H1 (cell line): ENCODE data around the gene ARMH3. TPM values are rescaled to one million over a fixed set of nuclear protein-coding genes. Genes with fewer than 3 reads are reported as not detected.

Experiments used
- CTCF ChIA-PET: fragments of 300-600 bp; sonication (Branson Sonifier 250); formaldehyde crosslinking; loops from one replicate; lab custom pipeline; 2021; ENCODE audit not compliant: partially characterized antibody; lab: Charles Lee
- POLR2A ChIA-PET: fragments of 300-600 bp; sonication (Branson Sonifier 250); formaldehyde crosslinking; loops from one replicate; lab custom pipeline; 2021; ENCODE audit warnings: inconsistent platforms; ENCODE audit not compliant: partially characterized antibody; lab: Charles Lee
- DNase-seq, 2 experiments: peaks; one replicate each; pipeline versions ENCODE4 v3.0.0 to v3.0.0-alpha.2; 2010 to 2022; ENCODE audit warnings: low spot score in 2 of 2, low read depth in 1 of 2, mixed read lengths in 1 of 2
- FAIRE-seq: peaks from 2 replicates; lab custom pipeline; 2011; peaks lifted over from hg19 to GRCh38; lab: Jason Lieb, UNC
- H2AFZ ChIP-seq: 2 replicates; pipeline ENCODE4 v1.8.1; 2012; ENCODE audit warnings: low read length, inconsistent platforms
- H2AK5ac ChIP-seq: 2 replicates; pipeline ENCODE4 v1.6.1; 2013; ENCODE audit warnings: low read depth, low read length
- H2BK120ac ChIP-seq: replicated peaks from 2 replicates; pipeline ENCODE3; 2013; ENCODE audit warnings: low read depth, low read length, inconsistent platforms
- H2BK12ac ChIP-seq: 2 replicates; pipeline ENCODE4 v1.6.1; 2013; ENCODE audit warnings: low read depth, low read length
- H2BK15ac ChIP-seq: 2 replicates; pipeline ENCODE4 v1.6.1; 2013; ENCODE audit warnings: low read length
- H2BK20ac ChIP-seq: 2 replicates; pipeline ENCODE4 v1.6.1; 2013; ENCODE audit warnings: low read length
- H2BK5ac ChIP-seq: 2 replicates; pipeline ENCODE4 v1.6.1; 2013; ENCODE audit warnings: low read depth, low read length
- H3K14ac ChIP-seq: 2 replicates; pipeline ENCODE4 v1.6.1; 2013; ENCODE audit warnings: inconsistent platforms; ENCODE audit not compliant: insufficient read length
- H3K18ac ChIP-seq: 2 replicates; pipeline ENCODE4 v1.6.1; 2013; ENCODE audit warnings: low read length; ENCODE audit errors: extremely low read depth
- H3K23ac ChIP-seq: 2 replicates; pipeline ENCODE4 v1.6.1; 2013; ENCODE audit warnings: inconsistent platforms; ENCODE audit not compliant: insufficient read length
- H3K23me2 ChIP-seq: 2 replicates; pipeline ENCODE4 v1.6.1; 2013; ENCODE audit warnings: low read depth, low read length
- H3K27ac ChIP-seq: 2 replicates; pipeline ENCODE4 v1.6.1; 2011; ENCODE audit warnings: low read depth, low read length, inconsistent platforms
- H3K27me3 ChIP-seq, 4 experiments: replicated peaks in 1 of 4; 1 replicate in 1 of 4; 2 replicates in 3 of 4; pipeline versions ENCODE4 v1.6.1 to v1.8.1; 2011 to 2013; ENCODE audit warnings: low read length in 3 of 4, mild to moderate bottlenecking in 3 of 4, inconsistent platforms in 2 of 4, mixed read lengths in 2 of 4, moderate library complexity in 1 of 4; ENCODE audit not compliant: control insufficient read depth in 3 of 4, insufficient read depth in 3 of 4; ENCODE audit errors: extremely low read depth in 1 of 4
- H3K36me3 ChIP-seq, 4 experiments: 2 replicates each; pipeline versions ENCODE4 v1.6.1 to v1.8.1; 2011 to 2013; ENCODE audit warnings: mild to moderate bottlenecking in 4 of 4, low read length in 3 of 4, moderate library complexity in 2 of 4, control low read depth in 1 of 4, inconsistent platforms in 1 of 4; ENCODE audit not compliant: insufficient read depth in 4 of 4, control insufficient read depth in 2 of 4
- H3K4ac ChIP-seq: replicated peaks from 2 replicates; pipeline ENCODE3; 2013; ENCODE audit warnings: low read length, low read depth, mixed read lengths, inconsistent platforms; ENCODE audit not compliant: insufficient read length
- H3K4me1 ChIP-seq, 4 experiments: replicated peaks in 1 of 4; 1 replicate in 1 of 4; 2 replicates in 3 of 4; pipeline versions ENCODE4 v1.6.1 to v1.8.1; 2011 to 2013; ENCODE audit warnings: low read length in 3 of 4, inconsistent platforms in 2 of 4, mixed read lengths in 1 of 4; ENCODE audit not compliant: insufficient read depth in 4 of 4, control insufficient read depth in 3 of 4
- H3K4me2 ChIP-seq, 2 experiments: 2 replicates each; pipeline versions ENCODE4 v1.6.1 to v1.8.1; 2011 to 2013; ENCODE audit warnings: low read depth in 2 of 2, low read length in 2 of 2, control low read depth in 1 of 2, inconsistent platforms in 1 of 2, mild to moderate bottlenecking in 1 of 2; ENCODE audit not compliant: insufficient read depth in 1 of 2
- H3K4me3 ChIP-seq, 4 experiments: fragments of 200-600, 300-600 bp in 1 of 4; sonication (generic), shearing (Covaris generic), sonication (Bioruptor Twin) in 1 of 4; 2 replicates each; pipeline versions ENCODE4 v1.5.1 to v1.8.1; 2011 to 2016; ENCODE audit warnings: low read length in 4 of 4, low read depth in 3 of 4, control low read depth in 2 of 4, inconsistent platforms in 2 of 4, mild to moderate bottlenecking in 2 of 4, mixed read lengths in 1 of 4, moderate library complexity in 1 of 4; ENCODE audit not compliant: insufficient read depth in 2 of 4; ENCODE audit errors: extremely low read depth in 1 of 4
- H3K56ac ChIP-seq: replicated peaks from 2 replicates; pipeline ENCODE3; 2013; ENCODE audit warnings: low read depth, mild to moderate bottlenecking, mixed read lengths, low read length, inconsistent platforms; ENCODE audit not compliant: insufficient read length
- H3K79me1 ChIP-seq: 2 replicates; pipeline ENCODE4 v1.6.1; 2013; ENCODE audit warnings: low read depth, low read length, control low read depth
- H3K79me2 ChIP-seq, 2 experiments: 2 replicates each; pipeline versions ENCODE4 v1.6.1 to v1.8.1; 2012 to 2013; ENCODE audit warnings: low read length in 2 of 2, mild to moderate bottlenecking in 2 of 2, inconsistent platforms in 1 of 2; ENCODE audit not compliant: insufficient read depth in 2 of 2, control insufficient read depth in 1 of 2
- H3K9ac ChIP-seq, 4 experiments: replicated peaks in 1 of 4; 1 replicate in 1 of 4; 2 replicates in 3 of 4; pipeline versions ENCODE4 v1.6.1 to v1.8.1; 2011 to 2013; ENCODE audit warnings: low read depth in 3 of 4, low read length in 3 of 4, control low read depth in 2 of 4, mild to moderate bottlenecking in 2 of 4, moderate library complexity in 2 of 4, inconsistent platforms in 1 of 4; ENCODE audit errors: extremely low read depth in 1 of 4
- H3K9me3 ChIP-seq, 2 experiments: 2 replicates each; pipeline versions ENCODE4 v1.6.1 to v1.8.1; 2012 to 2013; ENCODE audit warnings: mild to moderate bottlenecking in 2 of 2, moderate library complexity in 2 of 2, control low read depth in 1 of 2, inconsistent platforms in 1 of 2, low read depth in 1 of 2, low read length in 1 of 2, mixed read lengths in 1 of 2; ENCODE audit not compliant: insufficient read depth in 2 of 2
- H4K20me1 ChIP-seq, 2 experiments: replicated peaks in 1 of 2; 2 replicates each; pipeline versions ENCODE3 to v1.8.1; 2011 to 2013; ENCODE audit warnings: inconsistent platforms in 2 of 2, low read length in 2 of 2, mild to moderate bottlenecking in 1 of 2; ENCODE audit not compliant: insufficient read depth in 2 of 2, control insufficient read depth in 1 of 2
- H4K5ac ChIP-seq: 2 replicates; pipeline ENCODE4 v1.6.1; 2013; ENCODE audit warnings: low read length, low read depth, mixed read lengths, inconsistent platforms; ENCODE audit not compliant: insufficient read length
- H4K8ac ChIP-seq: 2 replicates; pipeline ENCODE4 v1.8.0; 2013; ENCODE audit warnings: mild to moderate bottlenecking, moderate library complexity, low read length, inconsistent platforms; ENCODE audit not compliant: insufficient read depth; ENCODE audit errors: extremely low read depth
- H4K91ac ChIP-seq: replicated peaks from 2 replicates; pipeline ENCODE3; 2013; ENCODE audit warnings: low read length, mixed read lengths, inconsistent platforms; ENCODE audit not compliant: insufficient read length
- EGR1 ChIP-seq: IDR thresholded peaks from 2 replicates; pipeline ENCODE4 v1.6.1; 2011; ENCODE audit warnings: low read depth, low read length, borderline replicate concordance
- EP300 ChIP-seq, 2 experiments: IDR thresholded peaks; 1 replicate in 1 of 2; 2 replicates in 1 of 2; pipeline ENCODE4 v1.6.1; 2011 to 2012; ENCODE audit warnings: low read depth in 2 of 2, low read length in 2 of 2, mild to moderate bottlenecking in 2 of 2, borderline replicate concordance in 1 of 2, inconsistent platforms in 1 of 2, moderate library complexity in 1 of 2
- HDAC2 ChIP-seq, 2 experiments: fragments of 300-600 bp in 1 of 2; sonication (generic) in 1 of 2; IDR thresholded peaks; 2 replicates each; pipeline ENCODE4 v1.6.1; 2011 to 2012; ENCODE audit warnings: low read depth in 2 of 2, low read length in 2 of 2, mild to moderate bottlenecking in 2 of 2, moderate library complexity in 2 of 2, borderline replicate concordance in 1 of 2, inconsistent platforms in 1 of 2
- RNF2 ChIP-seq: fragments of 200-900, 300-1000 bp; sonication (generic); IDR thresholded peaks from 2 replicates; pipeline ENCODE4 v1.7.1; 2016; ENCODE audit warnings: borderline replicate concordance, low read depth, mild to moderate bottlenecking, antibody characterized with exemption, low read length; ENCODE audit not compliant: poor library complexity, severe bottlenecking; ENCODE audit errors: missing control alignments
- SIN3A ChIP-seq, 2 experiments: IDR thresholded peaks in 1 of 2; conservative IDR thresholded peaks in 1 of 2; 2 replicates each; pipeline ENCODE4 v1.6.1; 2011 to 2012; ENCODE audit warnings: low read length in 2 of 2, improper control_type of control experiment in 1 of 2, low read depth in 1 of 2, mild to moderate bottlenecking in 1 of 2
- SRF ChIP-seq: IDR thresholded peaks from 2 replicates; pipeline ENCODE4 v1.6.1; 2011; ENCODE audit warnings: mild to moderate bottlenecking, low read depth, low read length, moderate library complexity
- SUZ12 ChIP-seq: fragments of 200-600 bp; sonication (generic); IDR thresholded peaks from 2 replicates; pipeline ENCODE4 v1.6.1; 2012; ENCODE audit warnings: mild to moderate bottlenecking, inconsistent platforms, low read length, moderate library complexity, mixed read lengths
- TBP ChIP-seq: IDR thresholded peaks from 2 replicates; pipeline ENCODE4 v1.6.1; 2011; ENCODE audit warnings: low read depth, low read length, improper control_type of control experiment
- WGBS, 2 experiments: shearing (Covaris generic) in 1 of 2; methylation state at CpG; one replicate each; pipeline versions ENCODE4 v1.1.6 to v1.1.7; 2013 to 2015; ENCODE audit warnings: low lambda C conversion rate in 2 of 2, mixed read lengths in 2 of 2, inconsistent platforms in 1 of 2, low coverage in 1 of 2, missing lambda C conversion rate in 1 of 2; ENCODE audit not compliant: insufficient replicate concordance in 2 of 2, insufficient coverage in 1 of 2, insufficient read length in 1 of 2; ENCODE audit errors: extremely low coverage in 1 of 2, missing lambda C conversion rate in 1 of 2; 5-methylcytosine and 5-hydroxymethylcytosine counted together
- polyA plus RNA-seq, 7 experiments: library from polyadenylated mRNA; depleted of rRNA in 3 of 7; stranded (reverse) in 5 of 7; unstranded in 2 of 7; fragments of >200 nt in 5 of 7; fragments of 200-250 nt in 2 of 7; gene quantifications; 1 replicate in 5 of 7; 2 replicates in 1 of 7; 4 replicates in 1 of 7; pipeline versions ENCODE4 v1.2.1 to v1.2.3, GENCODE V29; 2011 to 2013; ENCODE audit warnings: missing spikeins in 2 of 7, mixed read lengths in 2 of 7
- total RNA-seq: library from RNA; stranded (reverse); fragmentation: NEBNext Ultra II Directional; extraction: Animal tissue kit (Norgen Biotek cat#: 25700); gene quantifications from 2 replicates; pipeline ENCODE4 v1.2.1, GENCODE V29; 2021
- TF ChIP-seq, protein P1 (sequence below): IDR thresholded peaks from 2 replicates; pipeline ENCODE4 v1.6.1; 2011; ENCODE audit warnings: low read depth, mild to moderate bottlenecking, low read length; ENCODE audit not compliant: insufficient read depth

ARMH3 gene
- total and polyA plus RNA-seq, 2 of the 8 experiments (the other 6 are each of a cell fraction or from before 2014, with no cell fraction given) = 11.6 to 18.3 TPM

GRCh38 chr10:101893510-101894120 is 162.4 kb downstream of the ARMH3 start:
- H2BK120ac ChIP-seq = no peak overlapping the region
- H2BK12ac ChIP-seq = no peak overlapping the region
- DNase-seq (no peak), FAIRE-seq (no peak)
- H3K23ac ChIP-seq = no peak overlapping the region
- CTCF ChIA-PET = interaction anchor here (0.9 to 16.8 kb wide), 6 partner anchors 14 to 115 kb away, joined by 3 to 210 read pairs (median 6); partner anchors contain the start of gene KCNIP2
- no peak overlapping the region for H3K27ac ChIP-seq
- no peaks in the 10 kb centered on the region for H3K9me3 ChIP-seq
- H3K36me3 ChIP-seq = no peaks in the 10 kb centered on the region
- H2BK15ac ChIP-seq = no peak overlapping the region
- no peak overlapping the region for H4K8ac ChIP-seq
- H3K4ac ChIP-seq = no peak overlapping the region
- TF ChIP-seq SIN3A (conservative IDR thresholded peaks at IDR 0.05 in 1 of 2, IDR thresholded peaks at IDR 0.05 in 1 of 2; ENCODE audit: low read depth in 1 of 2, low read length in 2 of 2) (no peak), RNF2 (no peak), SRF (no peak), HDAC2 (IDR thresholded peaks at IDR 0.05; ENCODE audit: borderline replicate concordance in 1 of 2, low read depth in 2 of 2, low read length in 2 of 2) (no peak), EGR1 (no peak), EP300 (IDR thresholded peaks at IDR 0.05; ENCODE audit: borderline replicate concordance in 1 of 2, low read depth in 2 of 2, low read length in 2 of 2) (no peak), SUZ12 (no peak), TBP (no peak)
- TF ChIP-seq, protein P1, sequence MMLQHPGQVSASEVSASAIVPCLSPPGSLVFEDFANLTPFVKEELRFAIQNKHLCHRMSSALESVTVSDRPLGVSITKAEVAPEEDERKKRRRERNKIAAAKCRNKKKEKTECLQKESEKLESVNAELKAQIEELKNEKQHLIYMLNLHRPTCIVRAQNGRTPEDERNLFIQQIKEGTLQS = no peak
- TF ChIP-seq, all 59 proteins: peak for 0
- Histone ChIP-seq H3K4me2 (no peak overlapping the region), H2AK5ac (no peak overlapping the region), H4K20me1 (no peaks in the 10 kb centered on the region), H3K9ac (no peak overlapping the region), H3K79me1 (no peaks in the 10 kb centered on the region), H3K56ac (no peak overlapping the region), H3K14ac (no peak overlapping the region), H2AFZ (no peak overlapping the region), H3K4me1 (no peaks in the 10 kb centered on the region), H4K5ac (no peak overlapping the region), H3K18ac (no peak overlapping the region), H3K4me3 (no peak overlapping the region), H2BK5ac (no peak overlapping the region), H3K27me3 (no peaks in the 10 kb centered on the region), H2BK20ac (no peak overlapping the region), H3K23me2 (no peaks in the 10 kb centered on the region), H4K91ac (no peak overlapping the region), H3K79me2 (no peaks in the 10 kb centered on the region)
- POLR2A ChIA-PET = interaction anchor here (1.4 kb wide), 1 partner anchor 8 kb away, joined by 3 read pairs; no protein-coding TSS in a partner anchor
- WGBS, 2 experiments = 78% methylated on average over 1 of the region's 1 CpG; no CpG with 5 or more reads in 1 of the 2 experiments
